ENCODE measurements around the gene ANKRD7.

DNA sequence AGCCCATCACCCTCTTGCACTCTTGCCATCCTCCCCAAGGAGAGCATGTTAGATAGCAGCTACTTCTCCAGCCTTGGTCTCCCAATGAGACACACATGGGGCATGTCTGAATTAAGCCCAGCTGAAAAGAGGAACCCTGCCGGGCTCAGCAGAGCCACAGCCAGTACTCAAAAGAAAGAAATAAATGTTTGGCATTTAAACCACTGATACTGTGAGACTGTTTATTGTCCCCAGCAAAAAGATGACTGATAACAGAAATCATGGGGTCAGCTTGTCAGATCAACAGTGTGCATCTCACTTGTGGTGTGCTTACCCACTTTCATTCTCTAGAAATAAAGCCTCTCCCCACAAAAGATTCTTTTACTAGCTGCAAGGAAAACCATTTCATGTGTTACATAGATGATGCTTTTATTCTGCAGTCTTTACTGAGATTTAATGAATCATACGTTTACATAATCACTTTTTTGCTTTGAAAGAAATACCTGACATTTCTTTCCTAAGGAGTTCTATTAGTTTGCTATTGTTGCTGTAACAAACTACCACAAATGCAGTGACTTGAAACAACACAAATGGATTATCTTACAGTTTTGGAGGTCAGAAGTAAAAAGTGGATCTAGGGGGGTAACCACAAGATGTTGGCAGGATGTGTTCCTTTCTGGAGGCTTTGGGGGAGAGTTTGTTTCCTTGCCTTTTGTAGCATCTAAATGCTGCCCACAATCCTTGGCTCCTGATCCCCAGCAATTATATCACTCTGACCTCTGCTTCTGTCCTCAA lies 20.9 kb downstream of the ANKRD7 start:
- TF ChIP-seq, protein P1, sequence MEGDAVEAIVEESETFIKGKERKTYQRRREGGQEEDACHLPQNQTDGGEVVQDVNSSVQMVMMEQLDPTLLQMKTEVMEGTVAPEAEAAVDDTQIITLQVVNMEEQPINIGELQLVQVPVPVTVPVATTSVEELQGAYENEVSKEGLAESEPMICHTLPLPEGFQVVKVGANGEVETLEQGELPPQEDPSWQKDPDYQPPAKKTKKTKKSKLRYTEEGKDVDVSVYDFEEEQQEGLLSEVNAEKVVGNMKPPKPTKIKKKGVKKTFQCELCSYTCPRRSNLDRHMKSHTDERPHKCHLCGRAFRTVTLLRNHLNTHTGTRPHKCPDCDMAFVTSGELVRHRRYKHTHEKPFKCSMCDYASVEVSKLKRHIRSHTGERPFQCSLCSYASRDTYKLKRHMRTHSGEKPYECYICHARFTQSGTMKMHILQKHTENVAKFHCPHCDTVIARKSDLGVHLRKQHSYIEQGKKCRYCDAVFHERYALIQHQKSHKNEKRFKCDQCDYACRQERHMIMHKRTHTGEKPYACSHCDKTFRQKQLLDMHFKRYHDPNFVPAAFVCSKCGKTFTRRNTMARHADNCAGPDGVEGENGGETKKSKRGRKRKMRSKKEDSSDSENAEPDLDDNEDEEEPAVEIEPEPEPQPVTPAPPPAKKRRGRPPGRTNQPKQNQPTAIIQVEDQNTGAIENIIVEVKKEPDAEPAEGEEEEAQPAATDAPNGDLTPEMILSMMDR (IDR thresholded peaks at IDR 0.05; ENCODE audit: borderline replicate concordance, extremely low read depth, low read length, poor library complexity, severe bottlenecking): no peak
- TF ChIP-seq EZH2 (IDR thresholded peaks at IDR 0.05; ENCODE audit: borderline replicate concordance, low read depth, low read length, severe bottlenecking): no peak

Data from DND-41 (cell line).